ENCODE data around the gene SOSTDC1.
"Not testable (repeated sequence)": the region's sequence is repeated elsewhere in the genome, so short reads cannot be mapped to it uniquely, and the experiment has no call there.

Gene SOSTDC1

DNA sequence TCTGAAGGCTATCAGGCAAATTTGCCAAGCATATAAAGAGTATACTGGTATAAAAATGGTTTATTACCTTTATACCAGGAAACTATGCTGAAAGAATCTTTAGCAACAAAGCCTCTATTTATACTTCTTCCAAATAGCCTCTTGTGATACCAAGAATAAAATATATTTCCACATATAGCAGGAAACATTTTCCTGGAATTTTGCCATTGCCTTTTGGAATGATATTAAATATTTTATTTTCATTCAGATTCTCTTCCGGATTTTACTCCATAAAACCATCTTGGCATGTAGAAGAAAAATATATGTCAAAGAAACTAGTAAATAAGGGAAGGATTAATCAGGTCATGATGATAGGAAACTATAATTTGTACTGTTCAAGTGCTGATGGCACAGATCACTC is 17.7 kb downstream of the SOSTDC1 start:
- TF ChIP-seq CTCF (IDR thresholded peaks at IDR 0.05; ENCODE audit: control insufficient read depth, insufficient read depth, low read depth, low read length, missing control alignments) = no peak
- DNase-seq (ENCODE audit: low read depth) = no peak

DNA sequence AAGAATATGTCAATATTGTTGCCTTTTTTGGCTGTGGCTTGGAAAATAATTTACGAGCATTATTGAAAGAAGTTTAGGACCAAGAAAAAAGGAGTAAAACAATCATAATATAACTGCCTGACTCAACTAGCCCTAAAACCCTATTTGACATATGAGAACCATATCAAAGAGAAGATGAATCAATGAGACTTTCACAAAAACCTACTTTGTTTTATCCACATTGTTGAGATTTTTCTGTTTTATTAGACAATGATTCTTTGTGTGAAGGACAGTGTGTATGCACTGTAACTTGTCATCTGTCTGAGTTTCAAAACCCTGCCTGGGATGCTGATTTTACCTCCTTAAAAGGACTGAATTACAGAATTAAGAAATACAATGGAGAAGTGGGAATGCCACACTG is 19.0 kb downstream of the SOSTDC1 start:
- no peak overlapping the region for H3K4me3 ChIP-seq (ENCODE audit: control insufficient read depth, low read depth, low read length)
- DNase-seq (ENCODE audit: low read depth) = no peak
- no peak for TF ChIP-seq CTCF (IDR thresholded peaks at IDR 0.05; ENCODE audit: control insufficient read depth, insufficient read depth, low read depth, low read length, missing control alignments)

More for the DNA sequence above, 17.7 kb downstream of the SOSTDC1 start:
- no peak overlapping the region for H3K4me3 ChIP-seq (ENCODE audit: control insufficient read depth, low read depth, low read length)

DNA sequence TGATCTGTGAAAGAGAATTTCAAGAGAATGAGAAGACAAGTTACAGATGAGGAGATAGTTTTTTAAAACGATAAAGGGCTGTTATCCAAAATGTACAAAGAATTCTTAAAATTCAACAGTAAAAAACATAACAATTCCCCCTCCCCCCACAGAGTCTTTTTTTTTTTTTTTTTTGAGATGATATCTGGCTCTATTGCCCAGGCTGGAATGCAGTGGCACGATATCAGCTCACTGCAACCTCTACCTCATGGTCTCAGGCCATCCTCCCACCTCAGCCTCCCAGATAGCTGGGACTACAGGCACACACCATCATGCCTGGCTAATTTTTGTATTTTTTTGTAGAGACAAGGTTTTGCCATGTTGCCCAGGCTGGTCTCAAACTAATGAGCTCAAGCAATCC is 21.7 kb downstream of the SOSTDC1 start:
- not testable (repeated sequence) for DNase-seq (ENCODE audit: low read depth); H3K4me3 ChIP-seq (ENCODE audit: control insufficient read depth, low read depth, low read length)

DNA sequence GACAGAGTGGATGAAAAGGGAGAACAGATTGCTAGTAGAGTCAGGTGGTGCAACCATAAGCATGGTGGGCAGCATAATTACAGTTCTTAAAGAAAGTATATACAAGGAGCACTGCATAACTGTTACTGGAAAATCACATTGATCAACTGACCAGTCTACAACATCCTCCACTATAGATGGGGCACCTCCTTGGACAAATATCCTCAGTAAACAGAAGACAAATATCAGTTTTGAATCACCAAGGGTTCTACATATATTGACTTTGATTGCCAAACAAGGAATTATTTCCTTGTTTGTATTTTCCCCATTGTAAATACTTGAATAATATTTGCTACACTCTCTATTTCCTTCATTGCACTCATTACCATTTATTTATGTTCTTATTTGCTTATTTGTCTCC is 26.6 kb downstream of the SOSTDC1 start:
- TF ChIP-seq CTCF (IDR thresholded peaks at IDR 0.05; ENCODE audit: control insufficient read depth, insufficient read depth, low read depth, low read length, missing control alignments) = no peak
- DNase-seq (ENCODE audit: low read depth) = no peak
- no peak overlapping the region for H3K4me3 ChIP-seq (ENCODE audit: control insufficient read depth, low read depth, low read length)

GRCh38 chr7:16436306-16436705 is 29.2 kb downstream of the SOSTDC1 start:
- no peak overlapping the region for H3K4me3 ChIP-seq (ENCODE audit: control insufficient read depth, low read depth, low read length)
- TF ChIP-seq CTCF (IDR thresholded peaks at IDR 0.05; ENCODE audit: control insufficient read depth, insufficient read depth, low read depth, low read length, missing control alignments) = no peak
- no peak for DNase-seq (ENCODE audit: low read depth)

GRCh38 chr7:16433568-16434122 is 31.9 kb downstream of the SOSTDC1 start:
- DNase-seq (ENCODE audit: low read depth) = no peak
- TF ChIP-seq CTCF (IDR thresholded peaks at IDR 0.05; ENCODE audit: control insufficient read depth, insufficient read depth, low read depth, low read length, missing control alignments) = no peak
- no peak overlapping the region for H3K4me3 ChIP-seq (ENCODE audit: control insufficient read depth, low read depth, low read length)

DNA sequence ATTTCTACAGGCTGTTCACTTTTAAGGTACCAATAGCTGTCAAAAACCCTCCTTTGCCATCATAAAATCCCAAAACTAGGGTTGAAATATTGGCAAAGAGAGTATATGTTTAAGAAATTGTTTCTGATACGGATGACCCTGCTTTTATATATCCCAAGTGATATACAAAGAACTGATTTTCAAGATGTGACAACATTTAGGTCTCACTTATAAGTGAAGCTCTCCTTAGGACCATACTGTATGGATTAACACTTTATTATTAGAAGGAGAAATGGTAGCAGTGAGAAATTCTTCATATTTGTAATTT is 33.2 kb downstream of the SOSTDC1 start:
- TF ChIP-seq CTCF (IDR thresholded peaks at IDR 0.05; ENCODE audit: control insufficient read depth, insufficient read depth, low read depth, low read length, missing control alignments) = no peak
- DNase-seq (ENCODE audit: low read depth) = no peak
- H3K4me3 ChIP-seq (ENCODE audit: control insufficient read depth, low read depth, low read length) = no peak overlapping the region

All from AG09309 (cell line).